RWPE2 (cell line): ENCODE data around the gene ZNF423.

Experiments
- ATAC-seq: fragments of 200-7000 bp; cut with Tn5 transposase; 3 replicates; pipeline ENCODE4 v1.9.1; 2021; ENCODE audit warnings: low read depth
- DNase-seq: peaks from one replicate; pipeline ENCODE4 v3.0.0-alpha.2; 2020; ENCODE audit warnings: low spot score
- H3K27ac ChIP-seq: fragments of 450-650 bp; 2 replicates; pipeline ENCODE4 v1.5.1; 2017; ENCODE audit warnings: mild to moderate bottlenecking; ENCODE audit not compliant: poor library complexity, severe bottlenecking
- H3K27me3 ChIP-seq: fragments of 250-450 bp; sonication (Bioruptor Pico); 2 replicates; pipeline ENCODE4 v1.5.1; 2021; ENCODE audit warnings: mild to moderate bottlenecking, moderate library complexity; ENCODE audit not compliant: insufficient read depth, poor library complexity, severe bottlenecking
- H3K36me3 ChIP-seq: fragments of 250-450 bp; sonication (Bioruptor Pico); 2 replicates; pipeline ENCODE4 v1.5.1; 2020; ENCODE audit warnings: low read depth, mild to moderate bottlenecking, moderate library complexity
- H3K4me1 ChIP-seq: fragments of 250-450 bp; sonication (Bioruptor Pico); 2 replicates; pipeline ENCODE4 v1.5.1; 2021; ENCODE audit warnings: mild to moderate bottlenecking, moderate library complexity; ENCODE audit not compliant: insufficient read depth, poor library complexity, severe bottlenecking
- H3K4me3 ChIP-seq: fragments of 250-450 bp; sonication (Bioruptor Pico); 2 replicates; pipeline ENCODE4 v1.5.1; 2021; ENCODE audit warnings: mild to moderate bottlenecking, moderate library complexity; ENCODE audit not compliant: severe bottlenecking
- H3K9me3 ChIP-seq: fragments of 250-450 bp; sonication (Bioruptor Pico); 2 replicates; pipeline ENCODE4 v1.5.1; 2021; ENCODE audit warnings: mild to moderate bottlenecking, moderate library complexity; ENCODE audit not compliant: severe bottlenecking
- TF ChIP-seq, protein P1 (sequence below): fragments of 450-650 bp; IDR thresholded peaks from one replicate; pipeline ENCODE4 v1.5.1; 2017; ENCODE audit warnings: mild to moderate bottlenecking, moderate library complexity; ENCODE audit not compliant: poor library complexity, severe bottlenecking

Gene ZNF423

DNA sequence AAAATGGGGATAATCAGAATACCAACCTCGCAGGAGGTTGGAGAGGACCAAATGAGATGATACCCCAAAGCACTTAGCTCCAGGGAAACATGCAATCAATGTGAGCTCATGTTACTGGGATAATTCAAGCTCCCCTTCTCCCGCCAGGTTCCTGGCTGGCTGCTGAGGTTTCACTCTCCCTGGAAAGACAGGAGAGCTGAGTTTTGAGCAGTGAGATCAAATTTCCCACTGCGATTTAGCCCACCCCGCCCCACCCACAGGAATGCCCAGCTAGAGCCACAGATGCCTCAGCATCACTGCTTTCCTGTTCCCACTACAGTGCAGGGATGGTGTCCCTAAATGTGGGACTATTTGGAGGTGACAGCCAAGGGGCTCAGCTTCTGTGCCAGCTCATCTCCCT is 56.7 kb downstream of the ZNF423 start:
- Histone ChIP-seq H3K36me3 (no peaks in the 10 kb centered on the region), H3K27ac (no peak overlapping the region), H3K4me3 (no peak overlapping the region), H3K27me3 (peaks cover 18% of the 10 kb centered on the region), H3K4me1 (no peaks in the 10 kb centered on the region), H3K9me3 (no peaks in the 10 kb centered on the region)
- TF ChIP-seq, protein P1, sequence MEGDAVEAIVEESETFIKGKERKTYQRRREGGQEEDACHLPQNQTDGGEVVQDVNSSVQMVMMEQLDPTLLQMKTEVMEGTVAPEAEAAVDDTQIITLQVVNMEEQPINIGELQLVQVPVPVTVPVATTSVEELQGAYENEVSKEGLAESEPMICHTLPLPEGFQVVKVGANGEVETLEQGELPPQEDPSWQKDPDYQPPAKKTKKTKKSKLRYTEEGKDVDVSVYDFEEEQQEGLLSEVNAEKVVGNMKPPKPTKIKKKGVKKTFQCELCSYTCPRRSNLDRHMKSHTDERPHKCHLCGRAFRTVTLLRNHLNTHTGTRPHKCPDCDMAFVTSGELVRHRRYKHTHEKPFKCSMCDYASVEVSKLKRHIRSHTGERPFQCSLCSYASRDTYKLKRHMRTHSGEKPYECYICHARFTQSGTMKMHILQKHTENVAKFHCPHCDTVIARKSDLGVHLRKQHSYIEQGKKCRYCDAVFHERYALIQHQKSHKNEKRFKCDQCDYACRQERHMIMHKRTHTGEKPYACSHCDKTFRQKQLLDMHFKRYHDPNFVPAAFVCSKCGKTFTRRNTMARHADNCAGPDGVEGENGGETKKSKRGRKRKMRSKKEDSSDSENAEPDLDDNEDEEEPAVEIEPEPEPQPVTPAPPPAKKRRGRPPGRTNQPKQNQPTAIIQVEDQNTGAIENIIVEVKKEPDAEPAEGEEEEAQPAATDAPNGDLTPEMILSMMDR = no peak
- ATAC-seq = no peak
- no peak for DNase-seq

DNA sequence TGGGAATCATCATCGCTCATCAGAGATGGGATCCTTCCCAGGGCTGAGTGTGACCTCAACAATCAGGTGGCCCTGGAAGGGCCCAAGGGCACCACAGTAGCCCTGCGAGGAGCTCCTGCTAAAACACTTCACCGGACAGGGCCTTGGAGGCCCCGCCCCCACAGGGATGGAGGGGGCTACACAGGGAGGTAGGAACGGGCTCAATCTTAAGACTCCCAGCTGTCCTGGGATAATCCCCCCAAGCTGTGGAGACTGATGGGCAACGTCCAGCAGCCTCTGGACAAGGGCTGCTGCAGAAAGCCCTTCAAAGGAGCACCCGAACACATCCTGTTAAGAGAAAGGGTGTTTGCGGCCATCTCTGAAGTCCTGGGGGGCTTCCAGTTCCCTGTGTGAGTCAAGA is 60.4 kb downstream of the ZNF423 start:
- H3K4me1 ChIP-seq = no peaks in the 10 kb centered on the region
- H3K4me3 ChIP-seq = no peak overlapping the region
- no peaks in the 10 kb centered on the region for H3K9me3 ChIP-seq
- peaks cover 3% of the 10 kb centered on the region for H3K27me3 ChIP-seq
- DNase-seq (no peak), ATAC-seq (no peak)
- no peaks in the 10 kb centered on the region for H3K36me3 ChIP-seq
- TF ChIP-seq, protein P1 = no peak
- no peak overlapping the region for H3K27ac ChIP-seq

DNA sequence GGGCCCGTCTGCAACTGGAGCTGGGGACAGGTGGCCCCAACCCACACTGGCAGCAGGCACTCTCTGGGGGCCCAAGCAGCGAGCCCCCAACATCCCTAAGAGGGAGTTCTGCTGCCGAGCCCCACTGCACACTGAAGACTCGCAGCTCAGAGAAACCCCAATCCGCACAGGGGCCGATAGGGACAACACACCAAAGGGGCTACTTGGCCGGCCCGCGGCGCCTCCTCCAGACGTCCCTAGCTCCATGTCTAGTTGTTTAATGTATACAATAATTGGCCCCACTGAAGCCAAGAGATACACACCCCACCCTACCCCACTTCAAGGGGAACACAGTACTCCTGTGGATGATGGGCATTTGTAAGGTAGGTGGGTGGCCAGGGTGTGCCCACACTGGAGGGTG is 62.7 kb downstream of the ZNF423 start:
- TF ChIP-seq, protein P1 = no peak
- no peaks in the 10 kb centered on the region for H3K36me3 ChIP-seq
- no peak for ATAC-seq

DNA sequence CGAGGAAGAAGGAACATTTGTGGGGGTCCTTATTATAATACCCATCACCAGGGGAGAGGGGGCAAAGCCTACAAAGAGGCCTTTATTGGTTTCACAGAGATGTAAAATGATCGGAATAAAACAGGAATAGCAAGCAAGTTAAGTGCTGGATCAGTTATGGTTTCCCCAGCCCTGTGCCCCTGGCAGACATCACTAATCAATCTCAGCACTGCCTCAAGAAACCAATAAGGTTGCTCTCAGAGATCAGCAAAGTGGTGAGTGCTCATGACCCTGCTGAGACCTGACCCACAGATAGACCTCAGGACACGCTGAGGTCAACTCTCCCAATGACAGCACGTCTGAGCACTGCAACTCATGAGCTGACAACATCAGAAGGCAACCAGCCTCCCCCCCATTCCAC is 66.3 kb downstream of the ZNF423 start:
- no peak for ATAC-seq
- Histone ChIP-seq H3K27me3 (no peaks in the 10 kb centered on the region), H3K27ac (no peak overlapping the region)

More for the DNA sequence above, 62.7 kb downstream of the ZNF423 start:
- no peaks in the 10 kb centered on the region for H3K27me3 ChIP-seq
- H3K4me3 ChIP-seq = no peak overlapping the region
- no peak for DNase-seq
- no peak overlapping the region for H3K27ac ChIP-seq
- H3K9me3 ChIP-seq = no peaks in the 10 kb centered on the region
- H3K4me1 ChIP-seq = no peaks in the 10 kb centered on the region

DNA sequence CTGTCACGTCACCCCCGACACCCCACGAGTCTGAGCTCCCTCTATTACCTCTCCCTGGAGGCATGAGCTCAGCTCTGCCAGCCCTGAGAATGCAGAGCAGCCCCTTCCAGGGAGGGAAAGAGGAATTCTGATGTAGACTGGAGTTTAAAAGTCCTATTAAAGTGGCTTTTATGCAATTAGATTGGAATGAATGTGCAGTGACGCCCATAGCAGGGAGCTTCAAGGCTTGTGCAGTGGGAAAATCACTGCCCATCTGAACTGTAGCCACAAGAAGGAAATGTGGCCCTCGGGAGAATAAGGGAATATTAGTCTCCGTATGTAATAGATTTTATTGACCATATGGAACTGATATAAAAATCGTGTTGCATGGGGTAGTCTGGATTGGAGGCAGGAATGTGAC is 66.9 kb downstream of the ZNF423 start:
- Histone ChIP-seq H3K36me3 (no peaks in the 10 kb centered on the region), H3K4me3 (no peak overlapping the region), H3K4me1 (no peaks in the 10 kb centered on the region), H3K27me3 (no peaks in the 10 kb centered on the region), H3K9me3 (no peaks in the 10 kb centered on the region), H3K27ac (no peak overlapping the region)
- TF ChIP-seq, protein P1 = no peak
- DNase-seq (no peak), ATAC-seq (no peak)

More for the DNA sequence above, 66.3 kb downstream of the ZNF423 start:
- no peaks in the 10 kb centered on the region for H3K36me3 ChIP-seq
- H3K4me3 ChIP-seq = no peak overlapping the region
- TF ChIP-seq, protein P1 = no peak
- no peaks in the 10 kb centered on the region for H3K4me1 ChIP-seq
- H3K9me3 ChIP-seq = no peaks in the 10 kb centered on the region
- no peak for DNase-seq
